Mesenchymal stem cell (in vitro differentiated cells and primary cell): ENCODE data around the gene CBFB.
A peak's percentile ranks its signal among the peaks of the same experiment; 100 is the strongest.

ENCODE experiments used
- DNase-seq: peaks from one replicate; pipeline ENCODE4 v3.0.0-alpha.2; 2013
- H2AFZ ChIP-seq: one replicate; pipeline ENCODE4 v1.6.1; 2013; ENCODE audit warnings: low read depth, mild to moderate bottlenecking, control low read depth, inconsistent platforms, low read length, moderate library complexity
- H2AK5ac ChIP-seq: 2 replicates; pipeline ENCODE4 v1.6.1; 2013; ENCODE audit warnings: low read length, moderate library complexity, mild to moderate bottlenecking, inconsistent platforms; ENCODE audit not compliant: severe bottlenecking
- H2BK120ac ChIP-seq: one replicate; pipeline ENCODE4 v1.6.1; 2013; ENCODE audit warnings: low read depth, mild to moderate bottlenecking, inconsistent platforms, low read length, moderate library complexity
- H2BK12ac ChIP-seq, 2 experiments: one replicate each; pipeline ENCODE4 v1.6.1; 2013; ENCODE audit warnings: inconsistent platforms in 2 of 2, low read length in 2 of 2, mild to moderate bottlenecking in 2 of 2, moderate library complexity in 2 of 2, control low read depth in 1 of 2
- H2BK15ac ChIP-seq: one replicate; pipeline ENCODE4 v1.6.1; 2013; ENCODE audit warnings: mild to moderate bottlenecking, low read depth, inconsistent platforms; ENCODE audit not compliant: poor library complexity, severe bottlenecking
- H2BK5ac ChIP-seq: 2 replicates; pipeline ENCODE4 v1.6.1; 2013; ENCODE audit warnings: low read depth, mild to moderate bottlenecking, low read length, control low read depth, inconsistent platforms; ENCODE audit not compliant: poor library complexity, severe bottlenecking
- H3K14ac ChIP-seq, 2 experiments: one replicate each; pipeline ENCODE4 v1.6.1; 2013; ENCODE audit warnings: inconsistent platforms in 2 of 2, low read length in 2 of 2, control low read depth in 1 of 2, mild to moderate bottlenecking in 1 of 2, moderate library complexity in 1 of 2
- H3K18ac ChIP-seq, 2 experiments: one replicate each; pipeline ENCODE4 v1.6.1; 2013; ENCODE audit warnings: inconsistent platforms in 2 of 2, low read length in 2 of 2, control low read depth in 1 of 2, low read depth in 1 of 2, mild to moderate bottlenecking in 1 of 2
- H3K23ac ChIP-seq, 2 experiments: one replicate each; pipeline ENCODE4 v1.6.1; 2013; ENCODE audit warnings: inconsistent platforms in 2 of 2, low read length in 2 of 2, mild to moderate bottlenecking in 2 of 2, moderate library complexity in 2 of 2, control low read depth in 1 of 2
- H3K27ac ChIP-seq: 2 replicates; pipeline ENCODE4 v1.5.1; 2013; ENCODE audit warnings: mild to moderate bottlenecking, moderate library complexity, low read length, control low read depth, inconsistent platforms; ENCODE audit not compliant: poor library complexity, severe bottlenecking
- H3K27me3 ChIP-seq, 2 experiments: 2 replicates each; pipeline versions ENCODE4 v1.6.1 to v1.7.0; 2013; ENCODE audit warnings: low read length in 2 of 2, mild to moderate bottlenecking in 2 of 2, moderate library complexity in 2 of 2, control low read depth in 1 of 2, inconsistent platforms in 1 of 2; ENCODE audit not compliant: control insufficient read depth in 1 of 2, insufficient read depth in 1 of 2
- H3K36me3 ChIP-seq, 2 experiments: 2 replicates each; pipeline versions ENCODE4 v1.6.1 to v1.7.0; 2013; ENCODE audit warnings: low read length in 2 of 2, control low read depth in 1 of 2, inconsistent platforms in 1 of 2, low read depth in 1 of 2, mild to moderate bottlenecking in 1 of 2; ENCODE audit not compliant: insufficient read depth in 2 of 2, control insufficient read depth in 1 of 2
- H3K4ac ChIP-seq, 2 experiments: one replicate each; pipeline ENCODE4 v1.6.1; 2013; ENCODE audit warnings: inconsistent platforms in 2 of 2, low read length in 2 of 2, mild to moderate bottlenecking in 2 of 2, moderate library complexity in 2 of 2, control low read depth in 1 of 2, low read depth in 1 of 2
- H3K4me1 ChIP-seq: 2 replicates; pipeline ENCODE4 v1.6.1; 2013; ENCODE audit warnings: low read depth, low read length, control low read depth; ENCODE audit not compliant: control insufficient read depth, insufficient read depth
- H3K4me2 ChIP-seq: 2 replicates; pipeline ENCODE4 v1.6.1; 2013; ENCODE audit warnings: low read length, mild to moderate bottlenecking, inconsistent platforms; ENCODE audit not compliant: poor library complexity, severe bottlenecking
- H3K4me3 ChIP-seq, 2 experiments: 2 replicates each; pipeline versions ENCODE4 v1.5.1 to v1.7.0; 2013; ENCODE audit warnings: low read length in 2 of 2, mild to moderate bottlenecking in 2 of 2, control low read depth in 1 of 2, low read depth in 1 of 2; ENCODE audit not compliant: insufficient read depth in 1 of 2
- H3K79me1 ChIP-seq: replicated peaks from 2 replicates; pipeline ENCODE4 v1.6.1; 2013; ENCODE audit warnings: mild to moderate bottlenecking, control low read depth, low read length, inconsistent platforms; ENCODE audit not compliant: poor library complexity, severe bottlenecking
- H3K9ac ChIP-seq: 2 replicates; pipeline ENCODE4 v1.7.0; 2013; ENCODE audit warnings: mild to moderate bottlenecking, low read length, moderate library complexity
- H3K9me3 ChIP-seq: 2 replicates; pipeline ENCODE4 v1.7.0; 2013; ENCODE audit warnings: mild to moderate bottlenecking, low read length; ENCODE audit not compliant: control insufficient read depth
- H4K8ac ChIP-seq: one replicate; pipeline ENCODE4 v1.6.1; 2013; ENCODE audit warnings: inconsistent platforms, mild to moderate bottlenecking, low read length, moderate library complexity
- H4K91ac ChIP-seq: one replicate; pipeline ENCODE4 v1.6.1; 2013; ENCODE audit warnings: mild to moderate bottlenecking, low read length, inconsistent platforms
- WGBS: methylation state at CpG from one replicate; pipeline ENCODE4 v1.1.7; 2013; ENCODE audit warnings: mixed read lengths; 5-methylcytosine and 5-hydroxymethylcytosine counted together

CBFB gene

GRCh38 chr16:67043420-67043819 lies 14.5 kb downstream of the CBFB start:
- no peak overlapping the region for H3K14ac ChIP-seq
- no peaks in the 10 kb centered on the region for H3K9me3 ChIP-seq
- no peak overlapping the region for H2BK5ac ChIP-seq
- peaks cover 10 to 46% of the 10 kb centered on the region in 2 experiments for H3K36me3 ChIP-seq
- no peaks in the 10 kb centered on the region for H3K27me3 ChIP-seq
- no peak overlapping the region for H3K9ac ChIP-seq
- H2AK5ac ChIP-seq: no peak overlapping the region
- no peak overlapping the region for H4K8ac ChIP-seq
- H2BK120ac ChIP-seq: no peak overlapping the region
- H3K4me3 ChIP-seq: no peak overlapping the region
- no peak overlapping the region for H2AFZ ChIP-seq
- H2BK12ac ChIP-seq: no peak overlapping the region
- peaks cover 20% of the 10 kb centered on the region for H3K79me1 ChIP-seq
- H3K4me1 ChIP-seq: peaks cover 2% of the 10 kb centered on the region
- no peak overlapping the region for H2BK15ac ChIP-seq
- no peak overlapping the region for H3K18ac ChIP-seq
- no peak overlapping the region for H3K4ac ChIP-seq
- no CpG with 5 or more reads among the region's 1 CpG for WGBS
- H3K23ac ChIP-seq: no peak overlapping the region
- no peak overlapping the region for H3K4me2 ChIP-seq
- no peak for DNase-seq
- no peak overlapping the region for H4K91ac ChIP-seq
- no peak overlapping the region for H3K27ac ChIP-seq

- no peak overlapping the region for H4K91ac ChIP-seq
- no peaks in the 10 kb centered on the region for H3K27me3 ChIP-seq
- H2BK5ac ChIP-seq: no peak overlapping the region
- WGBS: 100% methylated on average over 2 of the region's 2 CpGs
- no peak overlapping the region for H2AK5ac ChIP-seq
- no peak for DNase-seq
- H3K14ac ChIP-seq: no peak overlapping the region
- no peak overlapping the region for H3K23ac ChIP-seq
- no peak overlapping the region for H4K8ac ChIP-seq
- no peaks in the 10 kb centered on the region for H3K9me3 ChIP-seq
- H3K4ac ChIP-seq: no peak overlapping the region
- peaks cover 12 to 16% of the 10 kb centered on the region in 2 experiments for H3K36me3 ChIP-seq
- H3K4me3 ChIP-seq: no peak overlapping the region
- H3K9ac ChIP-seq: no peak overlapping the region
- H3K4me1 ChIP-seq: peaks cover 2% of the 10 kb centered on the region
- no peak overlapping the region for H2BK120ac ChIP-seq
- H3K4me2 ChIP-seq: no peak overlapping the region
- H3K27ac ChIP-seq: no peak overlapping the region
- H3K79me1 ChIP-seq: peaks cover 11% of the 10 kb centered on the region
- H2BK15ac ChIP-seq: no peak overlapping the region
- no peak overlapping the region for H2BK12ac ChIP-seq
- no peak overlapping the region for H2AFZ ChIP-seq
- H3K18ac ChIP-seq: no peak overlapping the region
Observed at GRCh38 chr16:67050796-67051195, 21.8 kb downstream of the CBFB start.

- H4K8ac ChIP-seq: peak overlapping the region; percentile 28
- H4K91ac ChIP-seq: no peak overlapping the region
- no peak overlapping the region for H2BK5ac ChIP-seq
- H3K23ac ChIP-seq: no peak overlapping the region
- no peak overlapping the region for H3K4ac ChIP-seq
- no peak overlapping the region for H2AFZ ChIP-seq
- peaks cover 4 to 16% of the 10 kb centered on the region in 2 experiments for H3K36me3 ChIP-seq
- H2BK120ac ChIP-seq: no peak overlapping the region
- H2BK12ac ChIP-seq: no peak overlapping the region
- no peak overlapping the region for H3K18ac ChIP-seq
- H3K4me2 ChIP-seq: no peak overlapping the region
- peaks cover 2% of the 10 kb centered on the region for H3K4me1 ChIP-seq
- no peak overlapping the region for H3K9ac ChIP-seq
- no peaks in the 10 kb centered on the region for H3K9me3 ChIP-seq
- no peak overlapping the region for H2BK15ac ChIP-seq
- H3K79me1 ChIP-seq: peaks cover 11% of the 10 kb centered on the region
- no CpG with 5 or more reads among the region's 1 CpG for WGBS
- no peak overlapping the region for H3K27ac ChIP-seq
- no peaks in the 10 kb centered on the region for H3K27me3 ChIP-seq
- DNase-seq: no peak
- H3K14ac ChIP-seq: no peak overlapping the region
- no peak overlapping the region for H2AK5ac ChIP-seq
- H3K4me3 ChIP-seq: no peak overlapping the region
Observed at GRCh38 chr16:67052399-67052798, 23.4 kb downstream of the CBFB start.

- Histone ChIP-seq H2AK5ac (peak overlapping the region; percentile 44), H2BK120ac (no peak overlapping the region), H3K36me3 (peaks cover 4 to 13% of the 10 kb centered on the region in 2 experiments), H3K9ac (peak overlapping the region; percentile 24), H3K9me3 (no peaks in the 10 kb centered on the region), H2BK12ac (no peak overlapping the region), H3K4me1 (no peaks in the 10 kb centered on the region), H3K18ac (peak overlapping the region in 1 of 2 experiments; percentile 62), H3K23ac (peak overlapping the region in 1 of 2 experiments; percentile 94), H2AFZ (peak overlapping the region; percentile 14), H2BK15ac (no peak overlapping the region), H4K8ac (no peak overlapping the region), H3K79me1 (peaks cover 8% of the 10 kb centered on the region), H3K27ac (no peak overlapping the region), H4K91ac (no peak overlapping the region), H3K4me2 (no peak overlapping the region), H2BK5ac (no peak overlapping the region), H3K4me3 (no peak overlapping the region), H3K14ac (peak overlapping the region in 1 of 2 experiments; percentile 71), H3K27me3 (no peaks in the 10 kb centered on the region), H3K4ac (peak overlapping the region in 1 of 2 experiments; percentile 26)
- no peak for DNase-seq
- over 99% methylated on average over 4 of the region's 4 CpGs for WGBS
Observed at GRCh38 chr16:67053767-67054334, 24.9 kb downstream of the CBFB start.
